Kidney (tissue), 14 donors: ENCODE results near the gene SPTLC2. TPM values are rescaled to one million over a fixed set of nuclear protein-coding genes. Genes with fewer than 3 reads are reported as not detected.

Experiments
- DNase-seq, 5 donors: peaks; one replicate each; pipeline ENCODE4 v3.0.0-alpha.2; 2013 to 2020
- FAIRE-seq: peaks from 2 replicates; lab custom pipeline; 2012; peaks lifted over from hg19 to GRCh38; lab: Jason Lieb, UNC
- H3K27ac ChIP-seq, 2 donors: one replicate each; pipeline ENCODE4 v1.7.0; 2013; ENCODE audit warnings: low read depth in 2 of 2, low read length in 2 of 2, inconsistent platforms in 1 of 2
- H3K27me3 ChIP-seq: one replicate; pipeline ENCODE4 v1.7.1; 2013; ENCODE audit warnings: low read length, inconsistent platforms; ENCODE audit not compliant: control insufficient read depth, insufficient read depth
- H3K36me3 ChIP-seq, 3 donors: one replicate each; pipeline versions ENCODE4 v1.7.0 to v1.7.1; 2013; ENCODE audit warnings: low read length in 3 of 3, control low read depth in 1 of 3, inconsistent platforms in 1 of 3; ENCODE audit not compliant: insufficient read depth in 3 of 3, control insufficient read depth in 2 of 3
- H3K4me1 ChIP-seq, 3 donors: one replicate each; pipeline versions ENCODE4 v1.7.0 to v1.7.1; 2013; ENCODE audit warnings: low read length in 3 of 3, inconsistent platforms in 1 of 3, low read depth in 1 of 3; ENCODE audit not compliant: control insufficient read depth in 2 of 3, insufficient read depth in 2 of 3
- H3K4me3 ChIP-seq, 3 donors: one replicate each; pipeline versions ENCODE4 v1.7.0 to v1.8.1; 2013; ENCODE audit warnings: low read length in 3 of 3, control low read depth in 1 of 3, inconsistent platforms in 1 of 3
- H3K9ac ChIP-seq, 3 donors: one replicate each; pipeline versions ENCODE4 v1.7.0 to v1.7.1; 2013; ENCODE audit warnings: low read length in 3 of 3, control low read depth in 1 of 3, inconsistent platforms in 1 of 3
- H3K9me3 ChIP-seq, 3 donors: one replicate each; pipeline versions ENCODE4 v1.7.0 to v1.7.1; 2013; ENCODE audit warnings: low read length in 3 of 3, control low read depth in 1 of 3, inconsistent platforms in 1 of 3; ENCODE audit not compliant: control insufficient read depth in 2 of 3, insufficient read depth in 1 of 3
- intact Hi-C: fragments of 100-400 bp; cut with DNase I; formaldehyde crosslinking; loops from one replicate; pipeline ENCODE4 v1.11.1; 2022
- polyA plus RNA-seq: library from polyadenylated mRNA; stranded (reverse); fragments of 350-450 nt; fragmentation: Illumina TruSeq; extraction: RNeasy Lipid Tissue Mini Kit (QIAGEN cat#74804); gene quantifications from one replicate; pipeline ENCODE4 v1.2.3, GENCODE V29; 2014; ENCODE audit warnings: low read depth, low replicate concordance; ENCODE audit not compliant: insufficient read depth
- total RNA-seq: library from RNA; stranded (reverse); fragmentation: NEBNext Ultra II Directional; extraction: Animal tissue kit (Norgen Biotek cat#: 25700); gene quantifications from one replicate; pipeline ENCODE4 v1.2.1, GENCODE V29; 2021
- TF ChIP-seq, protein P1 (sequence below): IDR thresholded peaks from 3 replicates; pipeline ENCODE4 v1.5.1; 2012; ENCODE audit warnings: mild to moderate bottlenecking, moderate library complexity, borderline replicate concordance; ENCODE audit not compliant: insufficient read depth; ENCODE audit errors: extremely low read depth
- donor health status: control.
- donor health status: control.
- donor health status: control.
- donor health status: control.
- donor health status: control.
- donor health status: DM: yes; HTN: yes; CAD: no.
- donor health status: Normal renal cell carcinoma (clear cell type).

SPTLC2 gene
- total and polyA plus RNA-seq, 2 donors from 2014 or later, result 17.0 to 66.1 TPM

DNA sequence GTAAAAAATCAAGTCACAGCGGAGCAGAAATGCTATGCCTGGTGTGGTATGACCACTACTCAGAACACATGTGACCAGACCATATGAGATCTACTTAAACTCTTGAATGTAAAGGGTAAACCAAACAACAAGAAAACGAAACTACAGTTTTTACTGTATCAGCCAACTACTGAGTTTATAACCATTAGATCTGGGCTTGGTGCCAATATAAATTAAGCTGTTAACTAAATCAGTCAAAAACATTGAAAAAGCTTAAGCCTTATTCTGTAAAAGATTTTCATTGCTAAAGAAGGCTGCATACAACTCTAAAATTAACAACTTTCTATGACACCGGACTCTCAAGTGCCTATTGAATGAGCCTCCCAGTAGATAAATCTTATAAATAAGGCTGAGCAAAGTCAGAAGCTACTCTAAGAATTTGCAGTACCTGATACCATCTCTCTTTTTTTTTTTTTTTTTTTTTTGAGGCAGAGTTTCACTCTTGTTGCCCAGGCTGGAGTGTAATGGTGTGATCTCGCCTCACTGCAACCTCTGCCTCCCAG is 35.4 kb downstream of the SPTLC2 start:
- H3K36me3 ChIP-seq, result peaks cover 0 to 3% (median 0%) of the 10 kb centered on the region in 3 donors
- no peaks in the 10 kb centered on the region for H3K9me3 ChIP-seq
- DNase-seq, result peak in 2 of 5 donors; percentile 89 to 93
- intact Hi-C loops, result no loop called here
- no peaks in the 10 kb centered on the region for H3K27me3 ChIP-seq
- TF ChIP-seq, protein P1, sequence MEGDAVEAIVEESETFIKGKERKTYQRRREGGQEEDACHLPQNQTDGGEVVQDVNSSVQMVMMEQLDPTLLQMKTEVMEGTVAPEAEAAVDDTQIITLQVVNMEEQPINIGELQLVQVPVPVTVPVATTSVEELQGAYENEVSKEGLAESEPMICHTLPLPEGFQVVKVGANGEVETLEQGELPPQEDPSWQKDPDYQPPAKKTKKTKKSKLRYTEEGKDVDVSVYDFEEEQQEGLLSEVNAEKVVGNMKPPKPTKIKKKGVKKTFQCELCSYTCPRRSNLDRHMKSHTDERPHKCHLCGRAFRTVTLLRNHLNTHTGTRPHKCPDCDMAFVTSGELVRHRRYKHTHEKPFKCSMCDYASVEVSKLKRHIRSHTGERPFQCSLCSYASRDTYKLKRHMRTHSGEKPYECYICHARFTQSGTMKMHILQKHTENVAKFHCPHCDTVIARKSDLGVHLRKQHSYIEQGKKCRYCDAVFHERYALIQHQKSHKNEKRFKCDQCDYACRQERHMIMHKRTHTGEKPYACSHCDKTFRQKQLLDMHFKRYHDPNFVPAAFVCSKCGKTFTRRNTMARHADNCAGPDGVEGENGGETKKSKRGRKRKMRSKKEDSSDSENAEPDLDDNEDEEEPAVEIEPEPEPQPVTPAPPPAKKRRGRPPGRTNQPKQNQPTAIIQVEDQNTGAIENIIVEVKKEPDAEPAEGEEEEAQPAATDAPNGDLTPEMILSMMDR, result no peak
- H3K4me1 ChIP-seq, result peaks cover 0 to 24% (median 10%) of the 10 kb centered on the region in 3 donors
- peak overlapping the region; percentile 16 to 60 for H3K27ac ChIP-seq
- H3K9ac ChIP-seq, result peak overlapping the region in 2 of 3 donors; percentile 15 to 35
- FAIRE-seq, result no peak
- H3K4me3 ChIP-seq, result peak overlapping the region in 2 of 3 donors; percentile 51 to 58

DNA sequence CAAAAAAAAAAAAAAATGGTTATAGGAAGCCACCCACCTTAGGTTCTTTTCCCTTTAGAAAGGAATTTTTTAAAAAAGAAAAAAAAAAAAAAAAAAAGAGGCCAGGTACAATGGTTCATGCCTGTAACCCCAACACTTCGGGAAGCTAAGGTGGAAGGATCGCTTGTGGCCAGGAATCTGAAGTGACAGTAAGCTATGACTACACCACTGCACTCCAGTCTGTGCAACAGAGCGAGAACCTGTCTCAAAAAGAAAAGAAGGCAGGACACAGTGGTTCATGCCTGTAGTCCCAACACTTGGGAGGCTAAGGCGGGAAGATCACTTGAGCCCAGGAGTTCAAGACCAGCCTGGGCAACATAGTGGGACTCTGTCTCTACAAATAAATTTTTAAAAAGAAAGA is 36.0 kb downstream of the SPTLC2 start:
- no peak for FAIRE-seq
- H3K36me3 ChIP-seq, result peaks cover 0 to 5% (median 3%) of the 10 kb centered on the region in 3 donors
- peak overlapping the region in 2 of 3 donors; percentile 15 to 35 for H3K9ac ChIP-seq
- intact Hi-C loops, result no loop called here
- no peaks in the 10 kb centered on the region for H3K27me3 ChIP-seq
- peak overlapping the region in 2 of 3 donors; percentile 51 to 58 for H3K4me3 ChIP-seq
- H3K4me1 ChIP-seq, result peaks cover 0 to 24% (median 10%) of the 10 kb centered on the region in 3 donors
- TF ChIP-seq, protein P1, result no peak
- DNase-seq, result no peak
- no peaks in the 10 kb centered on the region for H3K9me3 ChIP-seq
- H3K27ac ChIP-seq, result peak overlapping the region; percentile 16 to 60

DNA sequence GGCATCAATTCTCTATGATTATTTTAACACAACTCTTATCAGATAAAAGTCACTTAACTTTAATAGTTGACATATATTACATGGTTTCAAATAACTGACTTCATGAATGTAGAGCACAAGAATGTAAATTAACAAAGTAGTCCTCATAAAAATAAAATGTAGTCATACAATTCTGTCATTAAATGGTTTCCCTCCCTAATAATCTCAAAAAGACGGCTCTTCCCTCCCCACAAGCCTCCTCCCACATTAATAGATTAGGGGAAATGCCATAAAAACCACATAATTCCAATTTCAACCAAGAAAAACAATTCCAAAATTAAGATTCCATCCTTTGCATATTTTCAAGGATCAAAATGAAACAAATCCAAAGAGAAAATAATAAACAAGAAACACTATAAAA is 36.7 kb downstream of the SPTLC2 start:
- intact Hi-C loops, result no loop called here
- H3K27me3 ChIP-seq, result no peaks in the 10 kb centered on the region
- H3K27ac ChIP-seq, result no peak overlapping the region
- DNase-seq (no peak), FAIRE-seq (no peak)
- no peak overlapping the region for H3K4me3 ChIP-seq
- peaks cover 0 to 20% (median 8%) of the 10 kb centered on the region in 3 donors for H3K4me1 ChIP-seq
- H3K36me3 ChIP-seq, result peaks cover 0 to 8% (median 3%) of the 10 kb centered on the region in 3 donors
- no peak overlapping the region for H3K9ac ChIP-seq
- no peaks in the 10 kb centered on the region for H3K9me3 ChIP-seq
- TF ChIP-seq, protein P1, result no peak
